Right lobe of liver (tissue), 6 donors: Measurements from ENCODE around the gene FGF22. TPM values are rescaled to one million over a fixed set of nuclear protein-coding genes. Genes with fewer than 3 reads are reported as not detected.

Source experiments
- ATAC-seq, 4 donors: fragments of 200-7000 bp; cut with Tn5 transposase; one replicate each; pipeline ENCODE4 v1.9.1; 2020; ENCODE audit warnings: mild to moderate bottlenecking in 4 of 4, moderate library complexity in 4 of 4
- DNase-seq, 3 donors: peaks; one replicate each; pipeline ENCODE4 v3.0.0-alpha.2; 2020
- H3K27ac ChIP-seq, 3 donors: fragments of 200-600 bp; one replicate each; pipeline ENCODE4 v1.8.0; 2022
- H3K27me3 ChIP-seq, 2 donors: fragments of 200-600 bp; one replicate each; pipeline ENCODE4 v1.8.0; 2022
- H3K36me3 ChIP-seq, 4 donors: fragments of 200-600 bp; sonication (generic) in 1 of 4; one replicate each; pipeline versions ENCODE4 v1.5.1 to v1.8.0; 2017 to 2022; ENCODE audit warnings: control low read depth in 1 of 4
- H3K4me1 ChIP-seq, 4 donors: fragments of 200-600 bp; sonication (generic) in 1 of 4; one replicate each; pipeline versions ENCODE4 v1.5.1 to v1.8.0; 2017 to 2022; ENCODE audit warnings: control low read depth in 1 of 4
- H3K4me3 ChIP-seq, 3 donors: fragments of 200-600 bp; one replicate each; pipeline ENCODE4 v1.8.0; 2022
- H3K9me3 ChIP-seq, 4 donors: fragments of 200-600 bp; sonication (generic) in 1 of 4; one replicate each; pipeline versions ENCODE4 v1.5.1 to v1.8.0; 2017 to 2022; ENCODE audit warnings: control low read depth in 1 of 4
- CTCF ChIP-seq, 4 donors: fragments of 200-600 bp in 3 of 4; fragments of 450-650 bp in 1 of 4; IDR thresholded peaks; one replicate each; pipeline versions ENCODE4 v1.5.1 to v1.8.0; 2016 to 2022; ENCODE audit warnings: antibody characterized with exemption in 4 of 4, mild to moderate bottlenecking in 2 of 4
- POLR2A ChIP-seq: fragments of 450-650 bp; IDR thresholded peaks from one replicate; pipeline ENCODE4 v1.6.1; 2017; ENCODE audit warnings: antibody characterized with exemption, mild to moderate bottlenecking
- WGBS: methylation state at CpG from one replicate; pipeline ENCODE4 v1.1.6; 2018; ENCODE audit warnings: low coverage, low lambda C conversion rate; ENCODE audit not compliant: insufficient coverage; ENCODE audit errors: missing lambda C conversion rate; 5-methylcytosine and 5-hydroxymethylcytosine counted together
- intact Hi-C, 2 donors: fragments of 100-400 bp; cut with DNase I; formaldehyde crosslinking; loops; one replicate each; pipeline versions ENCODE4 v1.11.2 to v1.14.1; 2022
- total RNA-seq, 6 experiments: library from RNA; depleted of rRNA in 2 of 6; stranded (reverse); fragments of >200 nt in 2 of 6; fragmentation: NEBNext Ultra II Directional in 3 of 6; extraction: Animal tissue kit (Norgen Biotek cat#: 25700) in 3 of 6; gene quantifications; one replicate each; pipeline versions ENCODE4 v1.1.0 to v1.2.4, GENCODE V29; 2016 to 2023
- donor health status: DM: no; HTN: yes; CAD: no.
- donor health status: DM: no; HTN: no; CAD: no.
- donor health status: DM: no; HTN: no; CAD: no.
- donor health status: DM: no; HTN: yes; CAD: no.
- donor health status: DM: no; HTN: yes; CAD: no.

FGF22 gene
- total RNA-seq, 6 experiments from 2014 or later = 0.15 TPM; not detected in 5

DNA sequence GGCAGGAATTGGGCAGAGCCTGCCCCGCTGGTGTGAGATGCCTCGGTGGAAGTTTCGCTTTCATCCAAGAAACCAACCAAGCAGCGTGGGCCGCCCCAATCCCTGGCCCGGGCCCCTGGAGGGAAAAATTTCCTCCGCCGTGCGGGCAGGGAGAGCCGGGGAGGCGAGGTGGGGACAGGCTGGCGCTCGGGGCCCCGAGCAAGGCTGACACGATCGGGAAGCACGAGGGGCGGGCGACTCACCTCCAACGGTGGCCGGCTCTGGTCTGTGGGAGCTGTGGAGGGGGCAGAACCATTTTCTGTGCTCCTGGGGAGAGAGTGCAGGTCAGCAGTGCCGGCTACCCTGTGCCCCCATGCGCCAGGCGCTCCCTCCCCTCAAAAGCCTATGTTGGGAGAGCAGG lies 12.3 kb downstream of the FGF22 start:
- Histone ChIP-seq H3K36me3 (peaks cover 0 to 59% (median 20%) of the 10 kb centered on the region in 4 donors), H3K9me3 (no peaks in the 10 kb centered on the region), H3K27me3 (no peaks in the 10 kb centered on the region), H3K4me1 (peaks cover 0 to 3% (median 0%) of the 10 kb centered on the region in 4 donors), H3K4me3 (no peak overlapping the region), H3K27ac (no peak overlapping the region)
- TF ChIP-seq POLR2A (no peak), CTCF (IDR thresholded peaks at IDR 0.05) (no peak)
- DNase-seq = no peak
- no peak for ATAC-seq
- WGBS = no CpG with 5 or more reads among the region's 24 CpGs
- intact Hi-C loops = no loop called here

- DNase-seq = no peak
- intact Hi-C loops = no loop called here
- TF ChIP-seq POLR2A (no peak), CTCF (IDR thresholded peaks at IDR 0.05) (no peak)
- no peak overlapping the region for H3K4me3 ChIP-seq
- no peaks in the 10 kb centered on the region for H3K9me3 ChIP-seq
- no peaks in the 10 kb centered on the region for H3K27me3 ChIP-seq
- ATAC-seq = no peak
- peaks cover 0 to 51% (median 16%) of the 10 kb centered on the region in 4 donors for H3K36me3 ChIP-seq
- H3K4me1 ChIP-seq = peaks cover 0 to 10% (median 2%) of the 10 kb centered on the region in 4 donors
- WGBS = 100% methylated on average over 1 of the region's 54 CpGs
- H3K27ac ChIP-seq = no peak overlapping the region
Observed at GRCh38 chr19:652467-653389, 13.0 kb downstream of the FGF22 start.

- Histone ChIP-seq H3K4me3 (no peak overlapping the region), H3K9me3 (no peaks in the 10 kb centered on the region), H3K36me3 (peaks cover 0 to 44% (median 13%) of the 10 kb centered on the region in 4 donors), H3K4me1 (peaks cover 0 to 17% (median 6%) of the 10 kb centered on the region in 4 donors), H3K27me3 (no peaks in the 10 kb centered on the region), H3K27ac (no peak overlapping the region)
- intact Hi-C loops = no loop called here
- TF ChIP-seq POLR2A (no peak), CTCF (IDR thresholded peaks at IDR 0.05) (no peak)
- ATAC-seq (no peak), DNase-seq (no peak)
- 100% methylated on average over 1 of the region's 17 CpGs for WGBS
Observed at GRCh38 chr19:653425-653824, 13.7 kb downstream of the FGF22 start.

DNA sequence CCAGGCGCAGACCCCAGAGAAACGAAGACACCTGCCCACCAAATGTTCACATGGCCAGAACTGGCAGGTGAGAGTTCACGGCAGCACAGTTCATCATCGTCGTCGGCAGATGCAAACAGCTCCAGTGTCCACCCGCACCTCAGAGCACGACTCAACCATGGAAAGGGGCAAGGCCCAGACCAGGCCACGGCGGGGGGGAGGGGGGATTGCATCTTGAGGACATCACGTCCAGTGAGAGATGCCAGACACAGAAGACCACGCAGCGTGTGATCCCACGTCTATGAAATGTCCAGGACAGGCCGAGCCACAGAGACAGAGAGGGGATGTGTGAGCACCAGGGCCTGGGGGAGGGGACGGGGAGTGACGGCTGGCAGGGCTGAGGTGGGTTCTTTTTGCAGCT lies 16.0 kb downstream of the FGF22 start:
- Histone ChIP-seq H3K9me3 (no peaks in the 10 kb centered on the region), H3K4me3 (no peak overlapping the region), H3K27ac (no peak overlapping the region), H3K36me3 (peaks cover 0 to 28% (median 7%) of the 10 kb centered on the region in 4 donors), H3K4me1 (peaks cover 0 to 40% (median 15%) of the 10 kb centered on the region in 4 donors), H3K27me3 (no peaks in the 10 kb centered on the region)
- WGBS = 46% methylated on average over 5 of the region's 17 CpGs
- ATAC-seq (no peak), DNase-seq (no peak)
- no peak for TF ChIP-seq CTCF (IDR thresholded peaks at IDR 0.05)
- no peak for TF ChIP-seq POLR2A
- intact Hi-C loops = no loop called here
